IPS-11a (cell line): ENCODE results near the gene SCUBE1.

Source experiments
- H3K4me3 ChIP-seq: one replicate; pipeline ENCODE4 v1.5.1; 2013; ENCODE audit warnings: low read depth, low read length, control low read depth

Gene SCUBE1

DNA sequence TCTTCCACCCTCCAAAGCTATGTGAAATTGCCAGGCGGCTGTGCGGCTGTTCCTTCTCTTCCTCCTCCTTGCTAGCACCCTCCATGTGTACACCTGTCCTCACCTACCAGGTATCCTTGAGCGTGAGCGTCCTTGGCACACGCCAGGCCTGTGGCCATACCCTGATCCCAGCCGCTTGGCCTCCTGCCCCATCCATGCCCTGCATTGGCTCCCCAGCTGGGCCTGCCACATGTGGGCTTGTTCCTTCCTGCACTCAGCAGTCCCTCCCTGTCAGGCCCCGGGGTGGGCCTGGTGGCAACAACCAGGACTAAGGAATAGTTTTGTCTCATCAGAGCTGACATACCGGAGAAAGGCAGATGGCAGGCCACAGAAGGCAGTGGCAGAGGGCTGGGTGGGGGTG lies 40.0 kb downstream of the SCUBE1 start:
- H3K4me3 ChIP-seq, result no peak overlapping the region

DNA sequence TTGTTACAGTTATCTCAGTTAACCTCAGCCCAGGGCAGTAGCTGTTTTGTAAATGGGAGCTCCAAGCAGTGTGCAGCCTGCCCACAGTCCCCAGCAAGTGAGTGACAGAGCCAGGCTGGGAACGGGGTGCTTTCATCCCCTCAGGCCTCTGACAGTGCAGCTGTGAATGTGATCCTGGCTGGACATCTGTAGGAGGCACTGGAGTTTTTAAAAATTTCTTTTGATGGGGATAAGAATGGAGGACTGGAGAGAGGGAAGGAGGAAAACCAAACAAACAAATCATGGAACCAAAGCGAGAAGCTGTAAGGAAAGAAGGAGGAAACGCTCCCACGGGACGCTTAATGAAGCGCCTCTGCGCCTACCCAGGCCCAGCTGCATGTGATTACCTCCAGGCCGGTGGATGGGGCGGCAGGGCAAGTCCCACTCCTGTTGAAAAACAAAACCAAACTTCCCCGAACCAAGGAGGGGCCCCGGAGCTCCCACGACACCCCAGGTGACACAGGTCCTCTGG lies 40.6 kb downstream of the SCUBE1 start:
- no peak overlapping the region for H3K4me3 ChIP-seq

DNA sequence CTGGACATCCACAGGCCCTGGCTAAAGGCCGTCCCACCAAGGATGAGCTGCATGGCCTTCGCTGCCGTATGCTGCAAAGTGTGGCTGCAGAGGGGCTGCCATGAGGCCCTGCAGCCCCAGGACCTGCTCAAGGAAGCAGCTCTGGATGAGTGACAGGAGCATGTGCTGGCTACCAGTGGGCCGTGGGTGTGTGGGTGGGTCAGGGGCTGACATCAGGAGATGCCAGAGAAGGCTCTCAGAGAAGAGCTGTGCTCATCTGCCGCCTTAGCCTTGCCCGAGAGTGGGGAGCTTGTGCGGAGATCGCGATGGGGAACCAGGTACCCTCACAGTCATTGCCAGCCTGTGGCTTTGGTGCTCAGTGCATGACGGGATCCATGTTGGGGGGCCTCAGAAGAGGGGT lies 41.3 kb downstream of the SCUBE1 start:
- H3K4me3 ChIP-seq, result no peak overlapping the region

DNA sequence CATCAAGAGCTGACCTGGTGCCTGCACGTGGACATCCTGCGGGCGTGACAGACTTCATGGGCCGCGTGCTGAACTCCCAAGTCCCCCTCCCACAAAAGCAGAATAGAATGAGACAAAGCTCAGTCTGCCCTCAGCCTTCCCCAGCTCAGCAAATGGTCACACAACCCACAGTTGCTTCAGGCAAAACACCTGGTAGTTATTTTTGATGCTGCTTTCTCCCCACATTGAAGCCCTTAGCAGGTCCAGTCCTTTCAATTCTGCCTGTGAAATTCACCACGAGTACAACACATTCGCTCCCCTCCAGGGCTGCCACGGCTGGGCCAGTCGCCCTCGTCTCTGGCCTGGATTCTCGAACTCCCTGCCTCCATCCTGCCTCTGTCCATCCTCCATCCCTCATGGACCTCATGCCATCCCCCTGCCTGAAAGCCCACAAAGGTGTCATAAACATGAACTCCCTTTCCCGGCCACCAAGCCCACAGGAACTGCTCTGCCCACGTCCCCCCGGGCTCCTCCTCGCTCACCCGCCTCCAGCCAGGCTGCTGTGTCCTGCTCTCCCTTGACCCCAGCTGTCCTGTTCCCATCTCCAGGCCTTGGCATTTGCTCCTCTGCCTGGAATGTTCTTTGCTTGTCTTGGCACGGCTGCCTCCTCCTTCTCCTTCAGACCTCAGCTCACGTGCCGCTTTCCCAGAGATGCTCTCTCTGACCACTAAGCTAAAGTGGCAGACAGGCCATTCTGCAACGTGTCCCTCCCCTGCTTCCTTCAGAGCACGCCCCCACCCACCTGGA lies 42.1 kb downstream of the SCUBE1 start:
- H3K4me3 ChIP-seq, result no peak overlapping the region

DNA sequence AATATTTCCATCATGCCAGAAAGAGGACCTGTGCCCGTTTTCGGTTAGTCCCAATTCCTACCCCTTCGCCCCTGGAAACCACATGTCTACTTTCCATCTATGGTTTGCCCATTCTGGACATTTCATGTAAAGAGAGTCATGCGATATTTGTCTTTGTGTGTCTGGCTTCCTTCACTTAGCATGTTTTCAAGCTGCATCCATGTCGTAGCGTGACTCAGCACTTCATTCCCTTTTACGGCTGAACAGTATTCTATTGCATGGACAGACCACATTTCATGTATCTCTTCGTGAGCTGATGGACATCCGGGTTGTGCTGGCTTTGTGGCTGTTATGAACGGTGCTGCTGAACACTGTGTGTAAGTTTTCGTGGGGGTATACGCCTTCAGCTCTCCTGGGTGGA lies 43.4 kb downstream of the SCUBE1 start:
- H3K4me3 ChIP-seq, result no peak overlapping the region

DNA sequence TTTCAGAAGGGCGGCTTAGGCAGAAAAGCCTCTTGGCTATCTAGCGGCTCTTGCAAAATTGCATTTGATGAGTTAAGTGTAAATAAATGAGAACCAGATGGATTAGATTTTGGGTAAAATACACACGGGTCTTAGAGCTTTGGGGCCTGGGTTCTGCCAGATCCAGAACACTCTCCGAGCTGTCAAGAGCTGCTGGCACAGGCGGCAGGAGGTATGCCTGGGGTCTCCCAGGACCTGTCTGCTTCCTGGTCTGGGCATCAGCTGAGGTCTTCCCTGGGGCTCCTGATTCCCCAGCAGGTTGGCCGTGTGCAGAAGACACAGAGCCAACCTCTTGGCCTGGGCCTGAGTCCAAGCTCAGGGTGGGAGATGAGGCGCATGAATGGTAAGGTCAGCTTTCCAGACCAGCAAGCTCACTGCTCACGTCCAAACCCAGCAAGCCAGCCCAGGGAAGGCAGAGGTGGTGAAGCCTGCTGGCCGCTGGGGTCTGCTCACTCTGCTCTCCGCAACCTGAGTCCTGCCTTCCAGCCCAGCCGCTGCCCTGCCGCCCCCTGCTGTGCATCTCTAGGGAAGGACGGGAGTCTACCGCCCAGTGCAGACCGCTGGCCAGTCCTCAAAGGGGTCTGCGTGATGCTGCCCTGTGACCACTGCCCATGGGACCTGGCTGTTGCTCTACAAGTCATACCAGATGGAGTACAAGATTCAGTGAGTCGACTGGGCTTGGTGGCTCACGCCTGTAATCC lies 44.9 kb downstream of the SCUBE1 start:
- no peak overlapping the region for H3K4me3 ChIP-seq

DNA sequence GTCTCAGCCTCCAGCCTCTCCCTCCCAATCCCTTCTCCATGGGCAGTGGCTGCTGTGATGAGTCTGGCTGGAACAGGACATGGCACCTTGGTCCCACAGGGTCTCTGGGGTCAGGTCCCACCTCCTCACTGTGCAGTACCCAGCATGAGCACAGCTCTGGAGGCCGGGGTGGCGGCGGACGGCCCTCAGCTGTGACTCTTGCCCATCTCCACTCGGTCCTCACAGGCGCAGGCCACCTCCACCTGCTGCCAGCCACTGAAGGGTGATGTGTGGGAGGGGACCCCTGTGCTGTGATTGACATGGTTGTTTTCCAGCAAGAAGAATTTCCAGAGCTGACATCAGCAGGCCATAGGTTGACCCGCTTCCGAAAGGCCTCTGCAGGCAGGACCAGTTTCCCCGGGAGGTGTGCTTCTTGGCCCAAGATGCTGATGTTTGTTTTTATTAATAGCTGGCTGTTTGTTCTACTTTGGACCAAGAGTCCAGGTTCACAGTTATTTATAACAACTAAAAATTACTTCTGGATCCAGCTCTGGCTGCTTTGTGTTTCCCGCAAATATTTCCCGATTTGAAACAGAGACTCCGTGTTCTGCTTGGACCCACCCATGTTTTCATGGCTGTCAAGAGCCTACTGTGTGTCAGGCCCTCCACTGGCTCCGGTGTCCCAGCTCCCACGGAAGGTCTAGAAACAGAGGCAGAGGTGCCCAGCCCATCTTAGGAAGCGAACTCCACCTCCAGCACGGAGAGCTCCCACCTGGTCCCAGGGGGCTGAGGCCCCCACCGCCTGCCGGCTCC lies 45.7 kb downstream of the SCUBE1 start:
- H3K4me3 ChIP-seq, result no peak overlapping the region

DNA sequence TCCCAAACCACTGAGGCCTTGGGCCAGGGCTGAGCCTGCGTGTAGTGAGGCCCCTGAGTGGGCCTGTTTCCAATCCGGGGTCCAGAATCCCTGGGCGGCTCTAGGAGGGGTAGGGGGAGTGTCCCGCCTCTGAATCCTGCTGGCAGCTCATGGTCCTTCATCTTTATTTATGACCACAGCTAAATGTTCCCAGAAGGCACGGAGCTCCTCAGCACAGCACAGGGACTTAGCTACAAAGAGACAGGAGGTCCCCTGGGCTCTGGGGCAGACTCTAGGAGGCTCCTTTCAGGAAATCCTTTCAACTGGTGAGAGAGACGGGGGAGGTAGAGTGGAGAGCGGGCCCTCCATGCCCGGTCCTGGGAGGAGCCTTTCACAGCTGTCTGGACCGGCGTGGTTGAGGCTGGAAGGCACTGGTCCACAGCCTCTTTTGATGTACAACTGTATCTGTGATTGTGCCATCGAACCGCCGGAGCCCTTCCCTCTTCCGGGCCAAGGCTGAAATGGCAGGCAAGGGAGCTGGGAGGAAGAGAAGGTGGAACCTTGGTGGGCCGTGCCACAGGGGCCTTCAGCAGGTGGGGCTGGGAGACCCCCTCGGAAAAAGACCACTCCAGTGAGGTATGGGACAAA lies 46.8 kb downstream of the SCUBE1 start:
- H3K4me3 ChIP-seq, result no peak overlapping the region

DNA sequence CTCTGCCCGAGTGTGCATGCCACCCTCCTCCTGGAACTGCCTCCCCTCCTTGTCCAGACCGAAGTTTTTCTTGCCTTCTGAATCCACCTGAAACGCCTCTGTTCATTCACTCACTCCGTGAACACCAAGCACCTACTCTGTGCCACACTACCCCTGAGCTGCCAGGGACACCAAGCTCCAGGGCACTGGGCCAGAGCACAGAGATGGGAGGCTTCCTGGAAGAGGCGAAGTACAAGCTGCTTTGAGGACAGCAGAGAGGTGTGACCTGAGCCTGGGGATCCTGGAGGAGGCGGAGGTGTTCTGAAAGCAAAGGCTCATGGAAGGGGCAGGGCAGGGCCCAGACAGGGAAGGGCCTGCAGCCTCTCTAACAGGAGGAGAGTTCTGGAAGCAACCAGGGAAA lies 47.5 kb downstream of the SCUBE1 start:
- H3K4me3 ChIP-seq, result no peak overlapping the region

DNA sequence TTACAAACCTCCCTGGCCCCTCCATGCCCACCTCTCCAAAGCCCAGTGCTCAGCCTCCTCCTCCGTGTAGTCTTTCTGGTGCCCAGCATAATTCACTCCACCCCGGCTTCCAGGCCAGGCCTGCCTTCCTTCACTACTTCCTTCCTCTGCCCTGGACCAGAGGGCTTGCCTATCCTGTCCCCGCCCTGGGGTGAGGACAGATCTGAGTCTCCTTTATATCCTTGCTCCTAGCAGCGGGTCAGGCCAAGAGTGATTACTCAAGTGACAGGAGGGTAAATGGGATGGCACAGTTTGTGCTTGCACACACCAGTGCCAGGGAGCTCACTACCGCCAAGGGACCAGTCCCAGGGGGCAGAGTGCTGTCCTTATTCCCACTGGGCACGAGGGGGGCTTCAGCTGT lies 48.0 kb downstream of the SCUBE1 start:
- no peak overlapping the region for H3K4me3 ChIP-seq

DNA sequence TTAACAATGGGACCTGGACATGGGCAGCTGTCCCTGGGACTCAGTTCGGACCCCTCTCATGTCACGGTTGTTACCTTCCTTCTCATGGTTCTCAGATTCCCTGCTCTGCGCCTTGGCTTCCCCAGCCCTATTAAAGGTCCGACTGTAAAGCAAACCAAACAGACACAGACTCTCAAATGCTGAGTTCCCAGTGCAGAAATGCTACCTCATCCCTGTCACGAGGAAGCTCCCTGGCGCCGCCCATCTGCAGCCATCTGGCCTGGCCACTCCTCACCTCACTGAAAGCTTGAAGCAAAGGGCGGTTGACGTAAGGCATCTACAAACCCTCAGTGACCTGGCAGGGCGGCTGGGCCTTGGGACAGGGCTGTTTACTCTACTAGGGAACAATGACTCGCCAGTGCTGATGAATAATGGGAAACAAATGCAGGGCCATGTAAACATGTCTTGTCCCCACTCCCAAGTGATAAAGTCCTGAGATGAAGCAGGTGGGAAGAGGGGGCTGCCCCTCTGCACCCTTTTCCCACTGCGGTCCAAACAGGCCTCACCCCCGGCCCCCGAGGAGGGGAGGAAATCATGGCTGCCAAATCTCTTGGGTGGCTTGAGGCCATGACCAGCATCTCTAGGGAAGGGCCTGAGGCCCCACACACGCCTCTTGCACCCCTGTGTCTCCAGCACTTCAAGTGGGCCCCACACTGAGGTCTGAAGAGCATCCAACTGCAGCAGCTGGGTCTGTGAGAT lies 49.3 kb downstream of the SCUBE1 start:
- no peak overlapping the region for H3K4me3 ChIP-seq

DNA sequence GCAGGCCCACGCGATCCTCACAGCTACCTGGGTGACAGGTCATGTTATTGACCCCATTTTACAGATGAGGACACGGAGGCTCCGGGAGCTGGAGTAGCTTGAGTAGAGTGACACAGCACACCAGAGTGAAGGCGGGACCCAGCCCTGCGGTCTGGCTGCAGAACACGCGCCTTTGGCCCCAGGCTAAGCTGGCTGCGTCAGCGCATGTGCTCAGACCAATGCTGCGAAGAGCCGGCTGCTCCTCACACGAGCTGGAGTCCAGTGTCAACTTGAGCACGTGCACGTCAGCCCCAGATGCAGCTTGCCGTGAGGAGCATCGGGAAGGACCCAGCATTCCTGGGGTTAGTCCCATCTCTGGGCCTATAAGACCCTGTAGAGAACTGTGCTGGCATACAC lies 49.9 kb downstream of the SCUBE1 start:
- no peak overlapping the region for H3K4me3 ChIP-seq

DNA sequence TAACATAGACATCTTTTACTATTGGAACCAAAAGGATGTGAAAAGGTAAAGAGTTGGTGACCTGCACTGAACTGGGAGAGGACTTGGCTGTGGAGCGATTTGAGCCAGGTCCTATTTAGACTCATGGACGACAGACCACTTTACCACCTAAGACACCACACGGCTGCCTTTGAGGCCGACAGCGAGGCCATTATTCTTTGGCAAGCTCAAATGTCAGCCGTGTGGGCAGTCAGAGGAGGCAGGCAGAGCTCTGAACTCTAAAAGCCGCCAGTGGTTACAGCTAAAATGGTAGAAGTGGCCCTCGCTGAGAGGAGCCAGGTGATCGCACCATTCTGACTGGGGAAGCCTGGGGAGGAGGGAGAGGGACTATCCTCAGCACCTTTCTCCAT lies 50.5 kb downstream of the SCUBE1 start:
- H3K4me3 ChIP-seq, result no peak overlapping the region

DNA sequence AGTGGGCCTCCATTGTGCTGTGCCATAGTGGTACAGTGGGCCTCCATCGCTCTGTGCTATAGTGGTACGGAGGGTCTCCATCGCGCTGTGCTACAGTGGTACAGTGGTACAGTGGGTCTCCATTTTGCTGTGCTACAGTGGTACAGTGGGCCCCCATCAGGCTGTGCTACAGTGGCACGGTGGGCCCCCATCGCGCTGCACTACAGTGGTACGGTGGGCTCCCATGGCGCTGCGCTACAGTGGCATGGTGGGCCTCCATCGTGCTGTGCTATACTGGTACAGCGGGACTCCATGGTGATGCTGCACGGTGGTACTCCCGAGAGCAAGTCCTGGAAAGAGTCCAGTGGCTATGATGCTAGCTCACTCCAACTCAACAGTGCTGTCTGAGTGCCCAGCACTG lies 51.8 kb downstream of the SCUBE1 start:
- no peak overlapping the region for H3K4me3 ChIP-seq

DNA sequence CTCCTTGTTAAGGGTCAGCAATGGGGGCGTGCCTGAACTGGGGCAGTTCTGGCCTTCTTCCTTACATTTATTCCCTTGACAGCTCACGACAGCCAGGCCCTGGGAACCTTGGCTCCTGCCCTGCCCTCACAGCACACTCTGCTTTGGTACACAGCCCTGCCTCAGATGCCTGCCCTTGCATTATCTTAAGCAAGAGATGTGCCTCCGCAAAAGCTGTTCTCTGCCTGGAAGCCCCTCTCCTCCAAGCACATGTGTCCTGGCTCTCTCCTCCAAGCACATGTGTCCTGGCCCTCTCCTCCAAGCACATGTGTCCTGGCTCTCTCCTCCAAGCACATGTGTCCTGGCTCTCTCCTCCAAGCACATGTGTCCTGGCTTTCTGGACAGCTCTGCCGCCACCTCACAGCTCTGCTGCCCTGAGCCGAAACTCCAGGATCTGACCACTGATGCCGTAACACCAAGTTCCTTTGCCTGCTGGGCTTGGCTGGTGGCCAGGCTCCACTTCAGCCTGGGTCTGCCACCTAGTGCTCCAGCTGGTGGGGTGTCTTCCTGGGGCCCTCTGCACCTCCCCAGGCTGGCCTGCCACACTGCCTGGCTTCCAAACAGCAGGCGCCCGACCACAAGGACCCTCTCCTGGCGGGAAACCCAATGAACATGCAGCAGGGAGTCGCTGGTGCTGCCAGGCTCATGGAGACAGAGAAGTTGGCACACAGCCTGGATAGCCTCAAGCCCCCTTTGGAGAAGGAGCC lies 53.0 kb downstream of the SCUBE1 start:
- no peak overlapping the region for H3K4me3 ChIP-seq

DNA sequence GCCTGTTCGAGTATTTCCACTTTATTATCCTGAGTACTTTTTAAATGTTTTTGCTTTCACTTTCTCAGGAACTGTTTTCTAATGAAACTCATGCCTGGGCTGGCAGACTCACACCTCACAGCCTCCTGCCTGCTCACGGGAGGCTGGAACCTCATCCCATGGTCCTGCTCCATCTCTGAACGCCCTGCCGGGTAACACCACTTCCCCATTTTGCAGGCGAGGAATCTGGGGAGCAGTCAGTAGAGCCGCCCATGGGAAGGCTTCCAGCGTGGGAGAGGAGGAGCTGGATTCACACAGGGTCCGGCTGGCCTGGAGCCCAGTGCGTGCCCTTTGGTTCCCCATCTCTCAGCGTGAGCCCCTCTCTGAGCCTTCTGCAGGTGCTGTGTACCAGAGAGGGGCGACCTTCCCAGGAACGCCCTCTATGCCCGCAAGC lies 53.6 kb downstream of the SCUBE1 start:
- no peak overlapping the region for H3K4me3 ChIP-seq

DNA sequence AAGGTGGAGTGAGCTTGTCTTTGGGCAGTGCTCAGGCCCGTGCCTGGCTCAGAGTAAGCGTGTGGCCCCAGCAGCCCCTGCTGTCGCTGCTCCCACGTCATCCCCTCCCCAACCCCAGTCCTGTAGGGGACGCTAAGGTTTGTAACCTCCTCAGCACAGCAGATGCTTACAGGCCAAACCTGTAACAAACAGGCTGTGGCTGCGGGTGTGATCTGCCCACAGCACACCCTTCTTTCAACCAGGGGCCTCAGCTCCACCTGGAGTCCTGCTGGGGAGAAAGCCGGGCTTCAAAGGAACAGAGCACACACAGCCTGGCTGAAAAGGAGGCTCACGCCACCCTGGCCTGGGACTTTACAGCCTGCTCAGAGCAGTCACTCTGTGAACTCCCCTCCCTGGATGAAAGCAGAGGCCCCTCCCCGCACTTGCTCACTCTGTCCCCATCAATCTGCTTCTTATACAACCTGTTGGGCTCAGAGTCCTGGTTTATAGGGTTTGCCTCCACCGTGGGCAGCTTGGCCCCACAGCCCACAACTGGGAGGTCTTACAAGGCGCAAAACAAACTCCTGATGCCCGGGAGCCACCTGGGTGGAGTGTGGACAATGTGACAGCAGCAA lies 54.3 kb downstream of the SCUBE1 start:
- no peak overlapping the region for H3K4me3 ChIP-seq

DNA sequence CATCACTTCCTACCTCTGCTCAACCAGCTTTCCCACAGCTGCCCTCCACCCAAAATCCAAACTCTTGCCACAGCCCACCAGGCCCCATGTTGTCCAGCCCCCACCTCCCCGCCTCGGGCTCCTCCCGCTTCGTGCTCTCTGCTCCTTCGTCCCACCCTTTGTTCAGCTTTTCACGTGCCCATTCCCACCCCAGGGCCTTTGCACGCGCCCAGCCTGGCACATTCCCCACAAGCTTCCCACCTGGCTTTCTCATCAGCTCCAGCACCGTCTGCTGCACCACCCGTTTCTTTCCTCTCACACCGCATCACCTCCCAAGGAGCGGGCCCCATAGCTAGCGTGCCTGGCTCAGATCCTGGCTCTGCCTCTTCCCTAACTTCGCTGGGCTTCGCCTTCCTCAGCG lies 54.8 kb downstream of the SCUBE1 start:
- no peak overlapping the region for H3K4me3 ChIP-seq

DNA sequence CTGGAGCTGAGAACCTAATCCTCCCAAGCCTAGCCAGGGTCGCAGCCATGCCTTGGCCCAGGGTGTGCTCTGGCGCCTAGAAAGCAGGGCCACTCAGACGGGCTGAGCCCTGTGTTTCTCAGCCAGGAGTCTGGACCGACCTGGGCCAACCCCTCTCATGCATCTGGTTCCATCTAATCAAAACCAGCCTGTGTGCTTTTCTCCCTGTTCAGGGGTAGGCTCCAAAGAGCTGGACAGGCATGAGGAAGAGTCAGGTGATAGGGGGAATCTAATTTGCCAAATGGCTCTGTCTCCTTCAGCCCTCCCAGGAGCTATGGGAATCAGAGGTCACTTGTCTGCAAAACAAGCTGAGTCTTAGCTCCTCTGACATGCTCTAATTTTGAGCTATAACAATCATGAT lies 55.7 kb downstream of the SCUBE1 start:
- no peak overlapping the region for H3K4me3 ChIP-seq
